Measurements from ENCODE around the gene DIAPH1.

- no peak for TF ChIP-seq POLR2A (IDR thresholded peaks at IDR 0.05; ENCODE audit: low read length)
- TF ChIP-seq GATA1 (IDR thresholded peaks at IDR 0.05; ENCODE audit: low read depth, low read length) = no peak
Observed at GRCh38 chr5:141490271-141490670, 128.5 kb downstream of the DIAPH1 start.

Data from erythroblast (primary cell).